Limb (tissue), 2 donors: ENCODE data around the gene NELL2.
"Not testable (repeated sequence)": the region's sequence is repeated elsewhere in the genome, so short reads cannot be mapped to it uniquely, and the experiment has no call there.

ENCODE experiments used
- DNase-seq, 2 donors: peaks; one replicate each; pipeline ENCODE4 v3.0.0-alpha.2; 2016; ENCODE audit errors: extremely low spot score in 2 of 2

Gene NELL2

DNA sequence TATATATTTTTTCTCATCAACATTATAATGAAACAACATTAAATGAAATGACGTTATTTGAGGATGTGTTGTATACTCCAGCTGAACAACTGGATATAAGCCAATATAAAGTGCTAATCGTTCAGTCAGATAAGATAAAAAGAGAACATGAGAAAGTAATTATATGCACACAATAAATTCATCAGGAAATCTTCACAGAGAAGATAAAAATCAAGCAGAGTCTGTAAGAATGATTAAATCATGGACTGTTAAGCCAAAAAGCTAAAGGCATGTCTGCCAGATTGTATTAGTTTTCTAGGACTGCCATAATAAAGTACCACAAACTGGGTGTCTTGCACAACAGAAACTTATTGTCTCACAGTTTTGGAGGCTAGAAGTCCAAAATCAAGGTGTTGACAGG is 178.6 kb downstream of the NELL2 start:
- no peak for DNase-seq

DNA sequence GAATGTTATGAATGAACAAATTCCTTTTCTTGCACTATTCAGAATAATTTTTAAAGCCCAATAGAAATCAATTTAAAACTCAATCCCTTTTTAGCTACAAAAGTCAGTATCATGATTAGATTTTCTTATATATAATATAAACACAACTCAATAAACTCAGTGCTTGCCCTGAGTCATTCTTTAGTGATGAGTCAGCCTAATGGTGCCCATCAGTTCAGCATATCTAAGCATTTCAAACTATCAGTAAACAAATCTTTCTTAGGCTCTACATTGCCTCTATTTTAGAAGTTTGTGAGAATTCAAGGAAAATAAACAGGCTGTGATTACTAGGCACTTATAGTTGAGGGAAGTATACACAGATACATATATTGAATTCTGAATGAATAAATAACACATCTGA is 179.6 kb downstream of the NELL2 start:
- DNase-seq, result no peak

- no peak for DNase-seq
These were observed 182.1 kb downstream of the NELL2 start for GRCh38 chr12:44694017-44694416.

DNA sequence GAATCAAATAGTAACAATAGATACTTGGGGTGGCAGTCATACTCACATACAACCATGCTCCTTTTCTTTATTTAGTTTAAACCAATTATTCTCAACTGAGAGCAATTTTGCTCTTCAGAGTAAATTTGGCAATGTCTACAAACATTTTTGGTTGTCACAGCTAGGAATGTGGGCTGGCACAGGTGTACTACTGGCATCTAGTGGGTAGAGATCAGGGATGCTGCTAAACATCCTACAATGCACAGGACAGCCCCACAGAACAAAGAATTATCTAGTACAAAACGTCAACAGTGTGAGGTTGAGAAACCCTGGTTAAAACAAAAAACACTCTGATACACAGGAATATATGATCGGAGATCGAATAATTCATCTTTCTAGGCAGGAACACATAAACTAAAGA is 186.5 kb downstream of the NELL2 start:
- no peak for DNase-seq

GRCh38 chr12:44686821-44687432 is 189.2 kb downstream of the NELL2 start:
- not testable (repeated sequence) for DNase-seq

- DNase-seq, result no peak
These were observed 198.4 kb downstream of the NELL2 start for GRCh38 chr12:44677724-44678123.

GRCh38 chr12:44674875-44675274 is 201.2 kb downstream of the NELL2 start:
- DNase-seq, result no peak

DNA sequence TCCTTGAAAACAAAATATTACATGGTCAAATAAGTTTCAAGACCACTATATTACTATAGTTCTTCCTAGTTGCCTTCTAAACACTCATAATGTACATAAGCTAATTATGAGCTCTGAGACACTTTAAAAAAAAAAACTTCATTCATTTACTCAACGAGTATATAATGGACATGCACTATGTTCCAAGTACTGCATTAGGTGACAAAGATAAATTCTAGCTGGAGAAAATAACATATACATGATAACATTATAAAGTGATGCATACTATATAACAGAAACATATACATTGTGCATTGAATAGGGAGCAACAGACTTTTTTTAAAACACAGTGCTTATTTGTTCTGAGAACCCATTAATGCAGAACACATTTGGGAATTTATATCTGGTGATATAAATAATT is 202.3 kb downstream of the NELL2 start:
- no peak for DNase-seq

DNA sequence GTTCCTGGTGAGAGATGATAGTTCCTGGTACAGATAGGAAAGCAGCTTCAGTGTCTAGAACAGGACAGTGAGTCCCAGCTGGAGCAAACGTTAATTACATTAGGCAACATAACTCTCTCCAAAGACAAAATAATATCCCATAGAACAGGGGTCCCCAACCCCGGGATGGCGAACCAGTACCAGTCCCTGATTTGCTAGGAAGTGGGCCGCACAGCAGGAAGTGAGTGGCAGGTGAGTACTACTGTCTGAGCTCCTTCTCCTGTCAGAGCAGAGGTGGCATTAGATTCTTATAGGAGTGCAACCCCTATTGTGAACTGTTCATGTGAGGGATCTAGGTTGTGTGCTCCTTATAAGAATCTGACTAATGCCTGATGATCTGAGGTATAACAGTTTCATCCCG is 204.1 kb downstream of the NELL2 start:
- no peak for DNase-seq

DNA sequence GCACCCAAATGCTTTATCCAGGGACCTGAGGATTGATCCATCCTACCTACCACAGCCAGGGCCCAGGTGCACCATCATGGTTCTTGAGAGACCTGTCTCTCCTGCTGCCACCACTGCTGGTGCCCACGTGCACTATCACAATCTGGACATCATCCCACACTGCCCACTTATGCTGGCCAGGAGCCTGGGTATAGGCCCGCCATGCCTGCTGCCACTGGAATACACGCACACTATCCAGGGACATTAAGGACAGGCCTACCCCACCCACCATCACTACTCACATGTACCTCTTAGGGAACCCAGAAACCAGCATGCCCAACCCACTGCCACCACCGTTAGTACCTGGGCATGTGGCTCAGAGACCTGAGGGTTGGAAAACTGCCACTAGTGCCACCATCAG is 207.7 kb downstream of the NELL2 start:
- DNase-seq, result no peak

- DNase-seq, result no peak
These were observed 208.7 kb downstream of the NELL2 start for GRCh38 chr12:44667461-44667860.

GRCh38 chr12:44663291-44663690 is 212.8 kb downstream of the NELL2 start:
- no peak for DNase-seq

DNA sequence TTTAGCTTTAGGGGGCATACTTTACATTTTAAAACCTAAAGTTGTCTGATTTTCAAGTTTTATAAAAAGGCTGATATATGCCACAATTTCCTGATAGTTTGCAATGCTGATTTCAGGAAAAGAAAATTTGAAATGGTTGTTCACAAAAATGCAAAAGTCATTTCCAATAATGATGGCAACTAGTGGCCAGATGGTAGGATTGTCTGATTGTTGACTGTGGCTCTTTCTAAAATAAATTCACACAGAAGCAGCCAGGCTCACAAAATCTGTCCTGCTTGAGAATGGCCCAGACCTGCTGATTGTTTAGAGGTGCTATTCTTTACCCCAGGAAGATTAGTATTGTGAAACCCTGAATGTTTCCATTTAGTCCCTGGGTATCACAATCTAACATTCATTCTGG is 220.3 kb downstream of the NELL2 start:
- DNase-seq, result no peak

DNA sequence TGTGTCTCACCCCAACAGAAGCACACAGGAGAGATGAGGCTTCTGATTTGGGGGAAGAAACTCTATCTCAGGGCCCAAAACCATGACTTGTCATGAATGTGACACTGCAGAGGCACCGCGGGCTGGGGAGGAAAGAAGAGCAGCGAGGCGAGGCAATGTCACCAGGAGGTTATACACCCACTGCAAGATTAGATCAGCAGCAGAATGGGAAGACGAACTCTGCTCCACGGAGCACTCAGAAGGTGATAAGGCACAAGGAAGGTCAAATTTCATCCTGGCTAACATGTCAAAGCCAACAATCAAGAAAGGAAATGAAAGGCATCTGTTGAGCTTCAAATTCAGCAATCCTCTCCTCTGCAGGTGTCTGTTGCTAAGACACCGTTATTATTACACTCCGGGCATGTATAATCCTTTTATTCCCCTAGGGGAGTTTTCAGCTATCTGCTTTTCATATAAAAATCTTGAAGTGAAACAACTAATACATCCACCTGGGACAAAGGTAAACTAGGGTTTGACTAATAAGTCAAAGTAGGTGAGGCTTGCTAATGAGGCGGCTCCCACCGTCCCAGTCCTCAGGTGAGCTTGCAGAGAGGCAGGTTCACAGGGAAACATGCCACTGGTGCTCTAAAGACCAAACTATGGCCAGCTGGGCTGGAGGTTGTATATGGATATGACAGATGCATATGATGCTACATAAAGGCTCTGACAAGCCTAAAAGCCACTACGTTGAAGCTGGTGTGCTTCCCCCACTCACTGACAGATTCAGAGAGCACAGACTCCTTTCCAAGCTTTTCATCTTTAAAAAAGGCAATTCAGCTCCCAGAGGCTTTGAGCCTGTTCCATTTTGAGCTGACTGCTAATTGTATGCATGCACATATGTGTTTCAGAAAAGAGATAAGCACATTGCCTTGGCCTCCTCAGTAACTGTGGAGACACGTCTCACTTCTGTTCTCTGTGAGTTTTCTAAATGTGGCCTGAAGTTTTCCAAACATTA is 221.2 kb downstream of the NELL2 start:
- DNase-seq, result no peak

DNA sequence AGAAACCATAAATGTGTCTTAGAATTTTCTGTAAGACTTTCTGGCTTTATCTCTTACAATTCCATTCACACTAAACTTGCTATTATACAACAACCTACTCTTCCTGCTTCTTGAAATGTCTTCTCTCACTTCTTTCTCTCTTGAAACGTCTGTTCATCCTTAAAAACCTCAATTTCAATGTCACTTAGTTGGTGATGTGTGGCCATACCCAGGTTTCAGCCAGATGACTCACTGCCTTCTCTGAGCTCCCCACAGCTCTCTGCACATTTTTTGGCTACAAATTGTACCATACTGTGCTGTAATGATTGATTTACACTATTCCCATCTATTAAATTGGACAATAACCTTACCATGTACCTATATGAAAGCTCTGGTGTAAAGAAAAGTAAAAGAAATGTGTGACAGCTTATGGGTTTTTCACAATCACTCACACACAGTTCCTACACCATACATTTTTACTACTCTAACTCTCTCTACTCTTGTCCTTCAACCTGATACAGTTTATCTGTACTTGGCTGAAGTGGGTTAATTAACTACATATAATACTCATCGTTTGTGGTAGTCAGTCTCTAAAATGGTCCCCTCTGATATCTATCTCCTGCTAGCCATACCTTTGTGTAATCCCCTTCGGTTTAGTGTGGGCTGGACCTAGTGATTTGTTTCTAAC is 222.1 kb downstream of the NELL2 start:
- no peak for DNase-seq

- DNase-seq, result no peak
These were observed 226.4 kb downstream of the NELL2 start for GRCh38 chr12:44649693-44650092.

DNA sequence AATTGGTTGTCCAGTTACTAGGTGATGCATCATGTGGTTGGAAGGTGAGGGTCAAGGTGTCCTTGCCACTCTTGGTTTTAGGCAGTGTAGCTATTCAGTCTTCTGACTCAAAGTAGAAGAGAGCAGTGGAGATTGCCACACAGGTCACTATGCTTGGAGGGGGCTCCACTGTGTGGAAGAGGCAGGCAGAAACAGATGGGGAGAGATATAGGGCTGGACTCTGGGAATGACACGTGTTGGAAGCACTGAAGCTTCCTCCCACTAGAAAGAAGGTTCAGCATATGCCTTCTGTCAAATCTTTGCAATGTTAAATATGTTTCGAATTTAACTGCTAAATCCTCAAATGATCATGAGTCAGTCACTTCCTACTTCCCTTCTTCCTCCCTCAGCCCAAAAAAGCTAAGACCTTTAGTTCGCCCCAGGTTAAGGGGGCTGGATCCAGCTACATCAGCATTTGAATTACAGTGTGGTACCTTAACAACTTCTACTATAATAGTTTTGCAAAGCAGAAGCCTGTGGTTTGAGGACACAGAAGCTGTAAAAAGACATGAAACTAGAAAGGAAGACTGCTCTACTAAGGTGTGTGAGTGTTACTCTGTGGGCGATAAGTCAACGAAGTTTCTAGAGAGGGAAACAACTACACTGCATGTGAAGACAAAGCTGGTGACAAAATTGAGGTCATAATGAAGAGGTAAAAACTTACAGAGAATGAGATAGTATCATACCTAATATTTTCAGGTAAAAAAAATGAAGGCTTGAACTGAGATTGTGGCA is 228.0 kb downstream of the NELL2 start:
- DNase-seq, result no peak

- DNase-seq, result no peak
These were observed 235.5 kb downstream of the NELL2 start for GRCh38 chr12:44640427-44641190.

GRCh38 chr12:44637875-44638274 is 238.2 kb downstream of the NELL2 start:
- no peak for DNase-seq

DNA sequence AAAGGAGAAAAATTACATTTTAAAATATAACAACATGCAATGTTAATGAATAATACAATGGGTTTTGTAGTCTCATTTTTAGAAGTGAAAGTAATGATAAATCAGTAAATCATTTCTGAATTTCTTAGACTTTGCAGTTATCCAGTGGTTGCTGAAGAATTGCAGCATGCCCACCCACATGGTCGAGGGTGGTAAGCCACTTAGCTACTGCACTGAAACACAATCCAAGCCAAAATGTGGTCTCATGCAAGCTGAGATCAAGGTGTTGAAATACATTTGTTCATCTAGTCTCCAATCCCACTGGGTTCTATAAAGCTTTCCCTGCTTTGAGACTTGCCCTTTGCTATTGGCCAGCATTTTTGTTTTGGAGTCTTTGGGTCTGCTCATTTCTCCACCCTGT is 247.9 kb downstream of the NELL2 start:
- DNase-seq, result no peak
